ENCODE measurements around the gene JMJD1C. TPM values are rescaled to one million over a fixed set of nuclear protein-coding genes. Genes with fewer than 3 reads are reported as not detected.

Gene JMJD1C
- total and polyA plus RNA-seq, 10 of the 15 experiments (the other 5 are each of a cell fraction or from before 2014, with no cell fraction given): 31.2 to 83.3 (median 49.5) TPM

DNA sequence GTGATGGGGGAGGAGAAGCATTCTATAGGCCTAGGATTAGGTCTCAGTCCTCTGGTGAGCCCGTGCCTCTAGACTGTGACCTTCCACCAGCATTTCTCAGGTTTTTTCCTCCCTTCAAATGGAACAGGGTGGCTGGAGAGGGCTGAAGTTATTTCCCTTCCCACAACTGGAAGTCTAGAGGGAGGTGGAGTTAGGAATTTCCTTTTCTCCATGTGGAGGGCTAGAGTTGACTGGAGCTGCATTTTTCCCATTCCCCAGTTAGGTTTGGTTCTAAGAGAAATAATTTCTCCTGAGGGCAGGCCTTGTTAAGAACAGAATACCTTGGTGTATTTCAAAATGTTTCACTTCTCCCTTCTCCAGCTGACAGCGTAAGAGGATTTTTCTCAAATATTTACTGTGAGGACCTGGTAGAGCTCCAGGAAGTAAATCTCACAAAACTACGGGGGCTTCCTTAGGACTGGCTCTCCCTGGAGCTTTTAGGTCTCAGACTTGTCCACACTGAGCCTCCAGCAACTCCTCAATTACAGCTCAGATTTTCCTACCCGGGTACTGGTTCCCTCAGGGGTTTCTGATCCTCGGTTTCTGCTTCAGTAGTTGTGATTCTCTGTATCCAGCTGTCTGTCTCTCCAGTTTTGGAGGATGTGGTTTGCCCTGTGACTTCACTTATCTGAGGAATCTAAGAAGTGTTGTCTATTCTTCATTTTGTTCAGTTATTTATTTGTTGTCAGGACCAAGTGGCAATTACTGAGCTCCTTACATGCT, 49.4 kb upstream of the JMJD1C start (continued):
- TF ChIP-seq ASH2L (IDR thresholded peaks at IDR 0.05; ENCODE audit: borderline replicate concordance, low read depth) (no peak), JUND (IDR thresholded peaks at IDR 0.05; ENCODE audit: low read depth, low read length) (no peak), CREM (IDR thresholded peaks at IDR 0.05; ENCODE audit: low read depth) (no peak), RAD21 (IDR thresholded peaks at IDR 0.05; ENCODE audit: insufficient read depth, low read depth, low read length) (no peak), BACH1 (IDR thresholded peaks at IDR 0.05; ENCODE audit: borderline replicate concordance) (no peak), NFXL1 (IDR thresholded peaks at IDR 0.05; ENCODE audit: borderline replicate concordance) (no peak), IKZF1 (conservative IDR thresholded peaks at IDR 0.05) (0 out of 2 replicates have a peak, but pooled peaks have one; percentile 18), CHD2 (IDR thresholded peaks at IDR 0.05; ENCODE audit: borderline replicate concordance, low read depth, low read length) (no peak), RUNX3 (IDR thresholded peaks at IDR 0.05; ENCODE audit: low read length) (peak; percentile 29; the same call in 1 of the 2 replicates), ZNF384 (IDR thresholded peaks at IDR 0.05; ENCODE audit: borderline replicate concordance, low read depth, low read length) (no peak), HDAC2 (IDR thresholded peaks at IDR 0.05) (no peak), WRNIP1 (IDR thresholded peaks at IDR 0.05; ENCODE audit: borderline replicate concordance, low read depth, low read length) (no peak), IKZF2 (IDR thresholded peaks at IDR 0.05) (peak in 1 of 2 experiments; percentile 19; a peak in 1 of 4 replicates), STAT3 (IDR thresholded peaks at IDR 0.05; ENCODE audit: low read depth, low read length) (no peak)
- TF ChIP-seq, protein P1, sequence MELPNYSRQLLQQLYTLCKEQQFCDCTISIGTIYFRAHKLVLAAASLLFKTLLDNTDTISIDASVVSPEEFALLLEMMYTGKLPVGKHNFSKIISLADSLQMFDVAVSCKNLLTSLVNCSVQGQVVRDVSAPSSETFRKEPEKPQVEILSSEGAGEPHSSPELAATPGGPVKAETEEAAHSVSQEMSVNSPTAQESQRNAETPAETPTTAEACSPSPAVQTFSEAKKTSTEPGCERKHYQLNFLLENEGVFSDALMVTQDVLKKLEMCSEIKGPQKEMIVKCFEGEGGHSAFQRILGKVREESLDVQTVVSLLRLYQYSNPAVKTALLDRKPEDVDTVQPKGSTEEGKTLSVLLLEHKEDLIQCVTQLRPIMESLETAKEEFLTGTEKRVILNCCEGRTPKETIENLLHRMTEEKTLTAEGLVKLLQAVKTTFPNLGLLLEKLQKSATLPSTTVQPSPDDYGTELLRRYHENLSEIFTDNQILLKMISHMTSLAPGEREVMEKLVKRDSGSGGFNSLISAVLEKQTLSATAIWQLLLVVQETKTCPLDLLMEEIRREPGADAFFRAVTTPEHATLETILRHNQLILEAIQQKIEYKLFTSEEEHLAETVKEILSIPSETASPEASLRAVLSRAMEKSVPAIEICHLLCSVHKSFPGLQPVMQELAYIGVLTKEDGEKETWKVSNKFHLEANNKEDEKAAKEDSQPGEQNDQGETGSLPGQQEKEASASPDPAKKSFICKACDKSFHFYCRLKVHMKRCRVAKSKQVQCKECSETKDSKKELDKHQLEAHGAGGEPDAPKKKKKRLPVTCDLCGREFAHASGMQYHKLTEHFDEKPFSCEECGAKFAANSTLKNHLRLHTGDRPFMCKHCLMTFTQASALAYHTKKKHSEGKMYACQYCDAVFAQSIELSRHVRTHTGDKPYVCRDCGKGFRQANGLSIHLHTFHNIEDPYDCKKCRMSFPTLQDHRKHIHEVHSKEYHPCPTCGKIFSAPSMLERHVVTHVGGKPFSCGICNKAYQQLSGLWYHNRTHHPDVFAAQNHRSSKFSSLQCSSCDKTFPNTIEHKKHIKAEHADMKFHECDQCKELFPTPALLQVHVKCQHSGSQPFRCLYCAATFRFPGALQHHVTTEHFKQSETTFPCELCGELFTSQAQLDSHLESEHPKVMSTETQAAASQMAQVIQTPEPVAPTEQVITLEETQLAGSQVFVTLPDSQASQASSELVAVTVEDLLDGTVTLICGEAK (IDR thresholded peaks at IDR 0.05; ENCODE audit: borderline replicate concordance): no peak
- TF ChIP-seq, protein P2, sequence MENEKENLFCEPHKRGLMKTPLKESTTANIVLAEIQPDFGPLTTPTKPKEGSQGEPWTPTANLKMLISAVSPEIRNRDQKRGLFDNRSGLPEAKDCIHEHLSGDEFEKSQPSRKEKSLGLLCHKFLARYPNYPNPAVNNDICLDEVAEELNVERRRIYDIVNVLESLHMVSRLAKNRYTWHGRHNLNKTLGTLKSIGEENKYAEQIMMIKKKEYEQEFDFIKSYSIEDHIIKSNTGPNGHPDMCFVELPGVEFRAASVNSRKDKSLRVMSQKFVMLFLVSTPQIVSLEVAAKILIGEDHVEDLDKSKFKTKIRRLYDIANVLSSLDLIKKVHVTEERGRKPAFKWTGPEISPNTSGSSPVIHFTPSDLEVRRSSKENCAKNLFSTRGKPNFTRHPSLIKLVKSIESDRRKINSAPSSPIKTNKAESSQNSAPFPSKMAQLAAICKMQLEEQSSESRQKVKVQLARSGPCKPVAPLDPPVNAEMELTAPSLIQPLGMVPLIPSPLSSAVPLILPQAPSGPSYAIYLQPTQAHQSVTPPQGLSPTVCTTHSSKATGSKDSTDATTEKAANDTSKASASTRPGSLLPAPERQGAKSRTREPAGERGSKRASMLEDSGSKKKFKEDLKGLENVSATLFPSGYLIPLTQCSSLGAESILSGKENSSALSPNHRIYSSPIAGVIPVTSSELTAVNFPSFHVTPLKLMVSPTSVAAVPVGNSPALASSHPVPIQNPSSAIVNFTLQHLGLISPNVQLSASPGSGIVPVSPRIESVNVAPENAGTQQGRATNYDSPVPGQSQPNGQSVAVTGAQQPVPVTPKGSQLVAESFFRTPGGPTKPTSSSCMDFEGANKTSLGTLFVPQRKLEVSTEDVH (IDR thresholded peaks at IDR 0.05; ENCODE audit: low read depth, partially characterized antibody): no peak
- TF ChIP-seq, protein P3, sequence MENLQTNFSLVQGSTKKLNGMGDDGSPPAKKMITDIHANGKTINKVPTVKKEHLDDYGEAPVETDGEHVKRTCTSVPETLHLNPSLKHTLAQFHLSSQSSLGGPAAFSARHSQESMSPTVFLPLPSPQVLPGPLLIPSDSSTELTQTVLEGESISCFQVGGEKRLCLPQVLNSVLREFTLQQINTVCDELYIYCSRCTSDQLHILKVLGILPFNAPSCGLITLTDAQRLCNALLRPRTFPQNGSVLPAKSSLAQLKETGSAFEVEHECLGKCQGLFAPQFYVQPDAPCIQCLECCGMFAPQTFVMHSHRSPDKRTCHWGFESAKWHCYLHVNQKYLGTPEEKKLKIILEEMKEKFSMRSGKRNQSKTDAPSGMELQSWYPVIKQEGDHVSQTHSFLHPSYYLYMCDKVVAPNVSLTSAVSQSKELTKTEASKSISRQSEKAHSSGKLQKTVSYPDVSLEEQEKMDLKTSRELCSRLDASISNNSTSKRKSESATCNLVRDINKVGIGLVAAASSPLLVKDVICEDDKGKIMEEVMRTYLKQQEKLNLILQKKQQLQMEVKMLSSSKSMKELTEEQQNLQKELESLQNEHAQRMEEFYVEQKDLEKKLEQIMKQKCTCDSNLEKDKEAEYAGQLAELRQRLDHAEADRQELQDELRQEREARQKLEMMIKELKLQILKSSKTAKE (IDR thresholded peaks at IDR 0.05; ENCODE audit: low read depth, poor library complexity, severe bottlenecking): no peak
- TF ChIP-seq, protein P4, sequence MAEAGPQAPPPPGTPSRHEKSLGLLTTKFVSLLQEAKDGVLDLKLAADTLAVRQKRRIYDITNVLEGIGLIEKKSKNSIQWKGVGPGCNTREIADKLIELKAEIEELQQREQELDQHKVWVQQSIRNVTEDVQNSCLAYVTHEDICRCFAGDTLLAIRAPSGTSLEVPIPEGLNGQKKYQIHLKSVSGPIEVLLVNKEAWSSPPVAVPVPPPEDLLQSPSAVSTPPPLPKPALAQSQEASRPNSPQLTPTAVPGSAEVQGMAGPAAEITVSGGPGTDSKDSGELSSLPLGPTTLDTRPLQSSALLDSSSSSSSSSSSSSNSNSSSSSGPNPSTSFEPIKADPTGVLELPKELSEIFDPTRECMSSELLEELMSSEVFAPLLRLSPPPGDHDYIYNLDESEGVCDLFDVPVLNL (IDR thresholded peaks at IDR 0.05; ENCODE audit: low read depth, low read length): no peak

All from GM12878 (cell line).